RWPE1 (cell line): ENCODE data around the gene KDM6A.
"Not testable (repeated sequence)": the region's sequence is repeated elsewhere in the genome, so short reads cannot be mapped to it uniquely, and the experiment has no call there.

Experiments
- CTCF ChIA-PET: fragments of 350-600 bp; sonication (Branson Sonifier 250); formaldehyde crosslinking; extraction: SDS; loops from one replicate; lab custom pipeline; 2021; lab: Yijun Ruan, JAX
- POLR2A ChIA-PET: fragments of 400-600 bp; formaldehyde crosslinking; extraction: SDS; loops from one replicate; lab custom pipeline; 2020; ENCODE audit warnings: antibody characterized with exemption; ENCODE audit not compliant: low non-redundant PET; lab: Yijun Ruan, JAX
- DNase-seq: peaks from one replicate; pipeline ENCODE4 v3.0.0; 2012; ENCODE audit warnings: low spot score
- H3K27ac ChIP-seq: fragments of 450-650 bp; 2 replicates; pipeline ENCODE4 v1.5.1; 2017
- TF ChIP-seq, protein P1 (sequence below): fragments of 450-650 bp; conservative IDR thresholded peaks from 2 replicates; pipeline ENCODE4 v1.5.1; 2017; ENCODE audit warnings: low read depth, mild to moderate bottlenecking

Gene KDM6A

DNA sequence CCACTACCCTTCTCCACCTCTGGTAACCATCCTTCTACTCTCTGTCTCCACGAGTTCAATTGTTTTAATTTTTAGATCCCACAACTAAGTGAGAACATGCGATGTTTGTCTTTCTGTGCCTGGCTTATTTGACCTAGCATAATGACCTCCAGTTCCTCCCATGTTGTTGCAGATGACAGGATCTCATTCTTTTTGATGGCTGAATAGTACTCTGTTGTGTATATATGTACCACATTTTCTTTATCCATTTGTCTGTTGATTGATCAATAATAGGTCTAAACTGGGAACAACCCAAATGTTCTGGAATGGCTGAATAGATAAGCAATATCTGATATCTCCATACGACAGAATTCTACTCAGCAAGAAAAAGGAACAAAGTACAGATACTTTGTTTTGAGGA, 260.5 kb downstream of the KDM6A start:
- ChIA-PET POLR2A (no interaction called here), CTCF (no interaction called here)
- TF ChIP-seq, protein P1, sequence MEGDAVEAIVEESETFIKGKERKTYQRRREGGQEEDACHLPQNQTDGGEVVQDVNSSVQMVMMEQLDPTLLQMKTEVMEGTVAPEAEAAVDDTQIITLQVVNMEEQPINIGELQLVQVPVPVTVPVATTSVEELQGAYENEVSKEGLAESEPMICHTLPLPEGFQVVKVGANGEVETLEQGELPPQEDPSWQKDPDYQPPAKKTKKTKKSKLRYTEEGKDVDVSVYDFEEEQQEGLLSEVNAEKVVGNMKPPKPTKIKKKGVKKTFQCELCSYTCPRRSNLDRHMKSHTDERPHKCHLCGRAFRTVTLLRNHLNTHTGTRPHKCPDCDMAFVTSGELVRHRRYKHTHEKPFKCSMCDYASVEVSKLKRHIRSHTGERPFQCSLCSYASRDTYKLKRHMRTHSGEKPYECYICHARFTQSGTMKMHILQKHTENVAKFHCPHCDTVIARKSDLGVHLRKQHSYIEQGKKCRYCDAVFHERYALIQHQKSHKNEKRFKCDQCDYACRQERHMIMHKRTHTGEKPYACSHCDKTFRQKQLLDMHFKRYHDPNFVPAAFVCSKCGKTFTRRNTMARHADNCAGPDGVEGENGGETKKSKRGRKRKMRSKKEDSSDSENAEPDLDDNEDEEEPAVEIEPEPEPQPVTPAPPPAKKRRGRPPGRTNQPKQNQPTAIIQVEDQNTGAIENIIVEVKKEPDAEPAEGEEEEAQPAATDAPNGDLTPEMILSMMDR: no peak
- no peak for DNase-seq
- no peak overlapping the region for H3K27ac ChIP-seq

DNA sequence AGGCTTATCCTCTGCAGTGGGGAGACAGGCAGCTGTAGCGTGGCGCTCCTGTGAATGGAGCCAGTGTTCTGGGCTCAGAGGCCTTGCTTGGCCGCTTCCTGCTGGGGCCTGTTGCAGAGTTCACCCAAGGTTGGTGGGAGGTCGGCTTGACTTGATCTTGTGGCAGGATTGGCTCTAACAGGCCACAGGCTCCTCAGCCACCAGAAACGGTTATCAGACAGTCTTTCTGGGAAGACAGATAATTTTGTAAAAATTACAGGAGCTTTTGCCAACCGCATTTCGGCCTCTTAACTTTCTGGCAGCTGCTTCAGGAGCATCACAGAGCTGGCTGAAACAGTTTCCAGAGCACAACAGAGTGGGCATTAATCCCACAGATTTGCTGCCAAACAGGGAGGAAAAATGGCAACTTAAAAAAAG, 261.3 kb downstream of the KDM6A start:
- ChIA-PET CTCF (interaction anchor here (0.6 kb wide), 1 partner anchor 104 kb away, joined by 3 read pairs; no protein-coding TSS in a partner anchor), POLR2A (no interaction called here)
- H3K27ac ChIP-seq: no peak overlapping the region
- TF ChIP-seq, protein P1: no peak
- DNase-seq: no peak

DNA sequence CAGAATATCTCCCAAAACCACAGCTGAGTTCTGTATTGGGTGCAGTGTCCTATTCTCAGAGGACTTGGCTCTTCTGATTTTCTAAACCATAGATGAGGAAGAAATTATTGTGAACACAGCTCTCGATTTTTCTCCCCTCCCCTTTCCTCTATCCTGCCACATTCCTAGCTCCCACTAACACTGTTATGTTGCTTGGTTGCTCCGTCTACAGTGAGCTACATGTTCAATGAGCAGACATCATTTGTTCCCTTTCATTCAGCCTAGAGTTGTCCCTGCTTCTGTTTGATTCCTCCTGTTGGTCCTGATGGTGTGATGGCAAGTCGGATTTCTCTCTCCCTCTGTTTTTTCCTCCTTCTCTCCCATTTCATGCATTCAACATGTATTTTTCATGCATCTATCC, 261.8 kb downstream of the KDM6A start:
- TF ChIP-seq, protein P1: no peak
- CTCF ChIA-PET: interaction anchor here (0.6 to 0.8 kb wide), 2 partner anchors 46 to 103 kb away, joined by 3 read pairs; no protein-coding TSS in a partner anchor
- no peak for DNase-seq
- no peak overlapping the region for H3K27ac ChIP-seq
- POLR2A ChIA-PET: no interaction called here

DNA sequence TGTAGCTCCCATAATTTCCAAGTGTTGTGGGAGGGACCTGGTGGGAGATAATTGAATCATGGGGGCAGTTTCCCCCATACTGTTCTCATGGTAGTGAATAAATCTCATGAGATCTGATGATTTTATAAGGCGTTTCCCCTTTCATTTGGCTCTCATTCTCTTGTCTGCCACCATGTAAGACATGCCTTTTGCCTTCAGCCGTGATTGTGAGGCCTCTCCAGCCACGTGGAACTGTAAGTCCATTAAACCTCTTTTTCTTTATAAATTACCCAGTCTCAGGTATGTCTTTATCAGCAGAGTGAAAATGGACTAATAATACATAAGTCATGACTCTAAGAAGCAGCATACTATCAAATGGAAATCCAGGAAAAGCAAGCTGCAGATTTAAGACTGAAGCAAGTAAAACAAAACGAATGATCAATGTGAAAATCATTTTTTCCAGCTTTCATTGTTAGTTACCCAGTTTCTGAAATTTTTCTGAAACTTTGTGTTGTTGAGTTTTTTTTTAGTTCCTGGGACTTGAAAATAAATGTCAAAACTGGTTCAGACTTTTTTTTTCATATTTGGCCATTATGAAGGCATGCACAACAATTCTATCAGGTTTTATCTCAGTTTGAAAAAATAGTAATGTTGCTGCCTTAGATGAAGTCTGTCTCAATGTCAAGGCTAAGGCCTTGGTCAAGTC, 262.5 kb downstream of the KDM6A start:
- CTCF ChIA-PET: interaction anchor here (0.5 to 0.8 kb wide), 2 partner anchors 46 to 65 kb away, joined by 3 read pairs; no protein-coding TSS in a partner anchor

DNA sequence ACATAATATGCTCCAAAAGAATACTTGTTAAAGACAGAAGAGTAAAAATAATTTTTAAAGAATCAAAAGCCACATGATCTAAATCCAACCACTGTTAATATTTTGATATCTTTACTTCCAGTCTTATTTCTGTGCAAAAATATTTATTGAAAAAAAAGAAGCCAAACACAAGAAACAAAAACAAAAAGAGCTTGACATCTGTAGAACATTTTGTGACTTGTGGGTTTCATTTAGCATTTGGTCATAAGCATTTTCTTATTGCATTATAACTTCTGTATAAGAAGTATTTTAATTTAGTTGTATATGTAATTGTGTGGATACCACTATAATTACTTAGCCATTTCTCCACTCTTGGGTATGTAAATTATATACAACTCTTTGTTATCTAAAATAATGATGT, 264.5 kb downstream of the KDM6A start:
- CTCF ChIA-PET: no interaction called here
- no peak for DNase-seq
- POLR2A ChIA-PET: no interaction called here
- H3K27ac ChIP-seq: no peak overlapping the region
- TF ChIP-seq, protein P1: no peak

More for the DNA sequence above, 262.5 kb downstream of the KDM6A start:
- DNase-seq, H3K27ac ChIP-seq, POLR2A ChIA-PET: not testable (repeated sequence)

DNA sequence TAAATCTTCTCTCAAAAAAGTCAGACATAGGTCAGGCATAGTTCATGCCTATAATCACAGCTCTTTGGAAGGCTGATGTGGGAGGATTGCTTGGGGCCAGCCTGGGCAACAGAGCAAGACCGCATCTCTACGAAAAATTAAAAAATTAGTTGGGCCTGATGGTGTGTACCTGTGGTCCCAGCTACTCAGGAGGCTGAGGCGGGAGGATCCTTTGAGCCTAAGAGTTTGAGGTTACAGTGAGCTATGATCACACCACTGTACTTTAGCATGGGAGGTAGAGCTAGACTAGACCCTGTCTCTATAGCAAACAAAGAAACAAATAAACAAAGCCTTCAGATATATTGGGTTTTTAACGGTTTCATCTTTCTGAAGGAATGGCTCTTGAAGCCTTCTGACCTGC, 265.5 kb downstream of the KDM6A start:
- ChIA-PET CTCF (no interaction called here), POLR2A (no interaction called here)
- TF ChIP-seq, protein P1: no peak
- no peak for DNase-seq
- H3K27ac ChIP-seq: no peak overlapping the region

DNA sequence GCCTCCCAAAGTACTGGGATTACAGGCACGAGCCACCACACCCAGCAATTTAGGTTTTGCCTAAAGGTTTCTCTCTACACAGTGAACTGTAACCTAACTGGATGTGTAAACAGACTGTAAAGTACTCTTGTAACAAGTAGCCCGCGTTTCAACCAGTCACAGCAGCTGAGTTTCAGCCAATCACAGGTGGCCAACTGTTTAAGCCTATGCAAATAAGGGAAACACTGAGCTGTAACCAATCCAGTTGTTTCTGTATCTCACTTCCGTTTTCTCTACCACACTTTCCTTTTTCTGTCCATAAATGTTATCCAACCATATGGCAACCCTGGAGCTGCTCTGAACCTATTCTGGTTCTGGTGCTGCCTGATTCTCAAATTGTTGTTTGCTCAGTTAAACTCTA, 267.8 kb downstream of the KDM6A start:
- no peak overlapping the region for H3K27ac ChIP-seq
- POLR2A ChIA-PET: no interaction called here
- TF ChIP-seq, protein P1: no peak
- no peak for DNase-seq
- CTCF ChIA-PET: interaction anchor here (0.6 to 0.8 kb wide), 2 partner anchors 13 to 809 kb away, joined by 3 to 6 read pairs; no protein-coding TSS in a partner anchor
